ENCODE measurements around the gene ACBD6. TPM values are rescaled to one million over a fixed set of nuclear protein-coding genes. Genes with fewer than 3 reads are reported as not detected.

Gene ACBD6
- total RNA-seq, 1 donor from 2014 or later: 73.2 TPM

DNA sequence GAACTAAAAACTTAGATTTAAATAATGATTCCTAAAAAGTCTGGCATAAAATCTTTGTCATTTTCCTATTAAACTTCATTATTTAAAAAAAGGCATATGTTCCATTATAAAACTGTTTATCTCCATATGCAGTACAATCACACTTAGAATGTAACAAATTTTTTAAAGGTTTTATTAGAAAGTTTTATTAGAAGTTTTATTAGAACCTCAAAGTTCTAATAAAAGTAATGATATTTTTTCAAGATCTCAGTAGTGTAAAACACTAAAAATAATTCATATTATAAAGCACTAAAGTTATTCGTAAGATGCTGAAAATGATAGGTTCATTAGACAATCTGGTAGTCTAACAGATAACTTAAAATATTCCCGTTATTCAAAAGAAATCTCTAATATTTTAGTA is 43.6 kb downstream of the ACBD6 start:
- DNase-seq (ENCODE audit: low read depth): no peak
- H3K27me3 ChIP-seq (ENCODE audit: control insufficient read depth, insufficient read depth, low read length): no peaks in the 10 kb centered on the region
- TF ChIP-seq, protein P1, sequence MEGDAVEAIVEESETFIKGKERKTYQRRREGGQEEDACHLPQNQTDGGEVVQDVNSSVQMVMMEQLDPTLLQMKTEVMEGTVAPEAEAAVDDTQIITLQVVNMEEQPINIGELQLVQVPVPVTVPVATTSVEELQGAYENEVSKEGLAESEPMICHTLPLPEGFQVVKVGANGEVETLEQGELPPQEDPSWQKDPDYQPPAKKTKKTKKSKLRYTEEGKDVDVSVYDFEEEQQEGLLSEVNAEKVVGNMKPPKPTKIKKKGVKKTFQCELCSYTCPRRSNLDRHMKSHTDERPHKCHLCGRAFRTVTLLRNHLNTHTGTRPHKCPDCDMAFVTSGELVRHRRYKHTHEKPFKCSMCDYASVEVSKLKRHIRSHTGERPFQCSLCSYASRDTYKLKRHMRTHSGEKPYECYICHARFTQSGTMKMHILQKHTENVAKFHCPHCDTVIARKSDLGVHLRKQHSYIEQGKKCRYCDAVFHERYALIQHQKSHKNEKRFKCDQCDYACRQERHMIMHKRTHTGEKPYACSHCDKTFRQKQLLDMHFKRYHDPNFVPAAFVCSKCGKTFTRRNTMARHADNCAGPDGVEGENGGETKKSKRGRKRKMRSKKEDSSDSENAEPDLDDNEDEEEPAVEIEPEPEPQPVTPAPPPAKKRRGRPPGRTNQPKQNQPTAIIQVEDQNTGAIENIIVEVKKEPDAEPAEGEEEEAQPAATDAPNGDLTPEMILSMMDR (IDR thresholded peaks at IDR 0.05; ENCODE audit: insufficient read depth, low read length, poor library complexity, severe bottlenecking): no peak
- no peak overlapping the region for H3K4me3 ChIP-seq (ENCODE audit: low read depth, low read length)
- no peaks in the 10 kb centered on the region for H3K36me3 ChIP-seq (ENCODE audit: control insufficient read depth, insufficient read depth, low read length)

DNA sequence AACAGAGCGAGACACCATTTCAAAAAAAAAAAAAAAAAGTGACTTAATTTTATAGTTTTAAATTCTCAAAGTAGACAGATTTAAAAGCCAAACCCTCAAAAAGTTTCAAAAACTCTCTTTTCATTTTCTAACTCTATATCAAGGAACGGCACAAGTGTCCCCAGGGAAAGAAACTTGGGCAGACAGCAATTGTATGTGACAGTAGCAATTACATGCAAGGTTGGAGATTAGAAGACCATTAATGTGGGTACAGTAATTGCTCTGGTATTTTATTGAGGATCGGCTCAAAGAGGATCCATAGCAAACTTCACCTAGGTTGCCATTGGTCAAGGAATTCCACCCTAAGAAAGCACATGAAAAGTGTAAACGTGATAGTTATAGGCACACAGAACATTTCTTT is 46.2 kb downstream of the ACBD6 start:
- DNase-seq (ENCODE audit: low read depth): no peak
- Histone ChIP-seq H3K27me3 (ENCODE audit: control insufficient read depth, insufficient read depth, low read length) (no peaks in the 10 kb centered on the region), H3K36me3 (ENCODE audit: control insufficient read depth, insufficient read depth, low read length) (no peaks in the 10 kb centered on the region), H3K4me3 (ENCODE audit: low read depth, low read length) (no peak overlapping the region)
- TF ChIP-seq, protein P1 (IDR thresholded peaks at IDR 0.05; ENCODE audit: insufficient read depth, low read length, poor library complexity, severe bottlenecking): no peak

DNA sequence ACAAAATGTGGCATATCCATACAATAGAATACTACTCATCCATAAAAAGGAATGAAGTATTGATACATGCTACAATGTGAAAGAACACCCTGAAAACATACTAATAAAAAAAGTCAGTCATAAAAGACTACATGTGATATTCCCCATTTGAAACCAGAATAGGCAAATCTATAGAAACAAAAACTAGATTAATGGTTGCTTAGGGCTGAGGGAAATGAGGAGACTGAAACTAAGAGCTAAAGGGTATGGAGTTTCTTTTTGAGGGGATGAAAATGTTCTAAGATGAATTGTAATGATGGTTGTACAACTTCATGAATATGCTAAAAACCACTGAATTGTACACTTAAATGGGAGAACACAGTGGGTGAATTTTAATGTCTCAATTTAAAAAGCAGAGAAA is 50.9 kb downstream of the ACBD6 start:
- Histone ChIP-seq H3K4me3 (ENCODE audit: low read depth, low read length) (no peak overlapping the region), H3K27me3 (ENCODE audit: control insufficient read depth, insufficient read depth, low read length) (no peaks in the 10 kb centered on the region)
- DNase-seq (ENCODE audit: low read depth): no peak

DNA sequence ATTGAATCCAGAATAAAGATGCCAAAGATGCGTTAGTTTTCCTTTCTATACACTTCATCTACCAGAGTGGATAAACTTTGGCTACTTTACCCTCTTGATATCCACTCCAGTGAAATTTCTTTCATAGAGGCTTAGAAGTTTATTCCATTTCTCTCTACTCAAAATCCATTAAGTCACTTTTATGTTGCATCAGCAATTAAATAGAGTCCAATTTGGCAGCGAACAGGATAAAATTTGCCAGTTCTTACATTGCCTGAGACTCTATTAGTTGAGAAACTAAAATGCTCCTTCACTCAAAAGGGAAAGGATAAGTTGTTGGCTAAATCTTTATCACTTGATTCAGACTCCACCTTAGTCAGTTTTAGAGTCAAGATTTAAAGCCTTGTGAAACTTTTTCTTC is 57.9 kb downstream of the ACBD6 start:
- TF ChIP-seq, protein P1 (IDR thresholded peaks at IDR 0.05; ENCODE audit: insufficient read depth, low read length, poor library complexity, severe bottlenecking): no peak
- no peak for DNase-seq (ENCODE audit: low read depth)
- H3K4me3 ChIP-seq (ENCODE audit: low read depth, low read length): no peak overlapping the region
- H3K36me3 ChIP-seq (ENCODE audit: control insufficient read depth, insufficient read depth, low read length): no peaks in the 10 kb centered on the region
- no peaks in the 10 kb centered on the region for H3K27me3 ChIP-seq (ENCODE audit: control insufficient read depth, insufficient read depth, low read length)

More for the DNA sequence above, 50.9 kb downstream of the ACBD6 start:
- H3K36me3 ChIP-seq (ENCODE audit: control insufficient read depth, insufficient read depth, low read length): no peaks in the 10 kb centered on the region
- TF ChIP-seq, protein P1 (IDR thresholded peaks at IDR 0.05; ENCODE audit: insufficient read depth, low read length, poor library complexity, severe bottlenecking): no peak

DNA sequence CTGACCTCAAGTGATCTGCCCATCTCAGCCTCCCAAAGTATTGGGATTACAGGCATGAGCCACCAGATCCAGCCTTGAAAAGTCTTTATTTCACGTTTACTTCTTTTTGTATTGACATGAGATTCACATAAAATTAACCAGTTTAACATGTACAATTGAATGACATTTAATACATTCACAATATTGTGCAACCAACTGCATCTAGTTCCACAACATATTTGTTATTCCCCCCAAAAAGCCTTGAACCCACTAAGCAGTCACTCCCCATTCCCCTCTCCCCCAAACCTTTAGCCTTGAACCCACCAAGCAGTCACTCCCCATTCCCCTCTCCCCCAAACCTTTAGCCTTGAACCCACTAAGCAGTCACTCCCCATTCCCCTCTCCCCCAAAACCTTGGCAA is 62.0 kb downstream of the ACBD6 start:
- Histone ChIP-seq H3K36me3 (ENCODE audit: control insufficient read depth, insufficient read depth, low read length) (no peaks in the 10 kb centered on the region), H3K4me3 (ENCODE audit: low read depth, low read length) (no peak overlapping the region), H3K27me3 (ENCODE audit: control insufficient read depth, insufficient read depth, low read length) (no peaks in the 10 kb centered on the region)
- TF ChIP-seq, protein P1 (IDR thresholded peaks at IDR 0.05; ENCODE audit: insufficient read depth, low read length, poor library complexity, severe bottlenecking): no peak
- no peak for DNase-seq (ENCODE audit: low read depth)

DNA sequence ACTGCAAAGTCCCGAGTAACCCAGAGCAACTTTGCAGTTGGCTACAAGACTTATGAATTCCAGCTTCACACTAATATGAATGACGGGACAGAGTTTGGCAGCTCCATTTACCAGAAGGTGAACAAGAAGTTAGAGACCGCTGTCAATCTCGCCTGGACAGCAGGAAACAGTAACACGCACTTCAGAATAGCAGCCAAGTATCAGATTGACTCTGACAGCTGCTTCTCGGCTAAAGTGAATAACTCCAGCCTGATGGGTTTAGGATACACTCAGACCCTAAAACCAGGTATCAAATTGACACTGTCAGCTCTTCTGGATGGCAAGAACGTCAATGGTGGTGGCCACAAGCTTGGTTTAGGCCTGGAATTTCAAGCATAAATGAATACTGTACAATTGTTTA is 66.8 kb downstream of the ACBD6 start:
- H3K36me3 ChIP-seq (ENCODE audit: control insufficient read depth, insufficient read depth, low read length): no peaks in the 10 kb centered on the region
- TF ChIP-seq, protein P1 (IDR thresholded peaks at IDR 0.05; ENCODE audit: insufficient read depth, low read length, poor library complexity, severe bottlenecking): no peak
- H3K27me3 ChIP-seq (ENCODE audit: control insufficient read depth, insufficient read depth, low read length): no peaks in the 10 kb centered on the region
- H3K4me3 ChIP-seq (ENCODE audit: low read depth, low read length): no peak overlapping the region
- no peak for DNase-seq (ENCODE audit: low read depth)
